ENCODE results near the gene DUOX1.
"Not testable (repeated sequence)": the region's sequence is repeated elsewhere in the genome, so short reads cannot be mapped to it uniquely, and the experiment has no call there.

Gene DUOX1

GRCh38 chr15:45121706-45122417 lies 7.9 kb upstream of the DUOX1 start:
- DNase-seq (ENCODE audit: low read depth) = no peak

GRCh38 chr15:45122719-45123118 lies 7.1 kb upstream of the DUOX1 start:
- no peak for DNase-seq (ENCODE audit: low read depth)

- DNase-seq (ENCODE audit: low read depth) = no peak
Observed at GRCh38 chr15:45123397-45123796, 6.4 kb upstream of the DUOX1 start.

- no peak for DNase-seq (ENCODE audit: low read depth)
Observed at GRCh38 chr15:45126535-45127158, 3.1 kb upstream of the DUOX1 start.

GRCh38 chr15:45128971-45129639 lies 689 bp upstream of the DUOX1 start:
- no peak for DNase-seq (ENCODE audit: low read depth)

- DNase-seq (ENCODE audit: low read depth) = no peak
Observed at GRCh38 chr15:45130291-45131000, 652 bp downstream of the DUOX1 start.

- no peak for DNase-seq (ENCODE audit: low read depth)
Observed at GRCh38 chr15:45131510-45131909, 1.7 kb downstream of the DUOX1 start.

- DNase-seq (ENCODE audit: low read depth) = no peak
Observed at GRCh38 chr15:45132844-45133560, 3.2 kb downstream of the DUOX1 start.

- DNase-seq (ENCODE audit: low read depth) = no peak
Observed at GRCh38 chr15:45133561-45133920, 3.7 kb downstream of the DUOX1 start.

- no peak for DNase-seq (ENCODE audit: low read depth)
Observed at GRCh38 chr15:45134046-45134445, 4.3 kb downstream of the DUOX1 start.

- DNase-seq (ENCODE audit: low read depth) = no peak
Observed at GRCh38 chr15:45134682-45135604, 5.1 kb downstream of the DUOX1 start.

GRCh38 chr15:45135705-45136377 lies 6.0 kb downstream of the DUOX1 start:
- not testable (repeated sequence) for DNase-seq (ENCODE audit: low read depth)

- DNase-seq (ENCODE audit: low read depth) = no peak
Observed at GRCh38 chr15:45136378-45136764, 6.6 kb downstream of the DUOX1 start.

GRCh38 chr15:45137703-45138102 lies 7.9 kb downstream of the DUOX1 start:
- DNase-seq (ENCODE audit: low read depth) = no peak

GRCh38 chr15:45138814-45139765 lies 9.3 kb downstream of the DUOX1 start:
- DNase-seq (ENCODE audit: low read depth) = no peak

- no peak for DNase-seq (ENCODE audit: low read depth)
Observed at GRCh38 chr15:45139770-45140169, 10.0 kb downstream of the DUOX1 start.

- no peak for DNase-seq (ENCODE audit: low read depth)
Observed at GRCh38 chr15:45140557-45141250, 10.9 kb downstream of the DUOX1 start.

GRCh38 chr15:45141386-45141785 lies 11.6 kb downstream of the DUOX1 start:
- no peak for DNase-seq (ENCODE audit: low read depth)

GRCh38 chr15:45143056-45143455 lies 13.3 kb downstream of the DUOX1 start:
- DNase-seq (ENCODE audit: low read depth) = no peak

Data from activated T-cell treated with anti-CD3 and anti-CD28 coated beads for 48 hours (primary cell).